HCT116 (cell line): ENCODE results near the gene NELFB. TPM values are rescaled to one million over a fixed set of nuclear protein-coding genes. Genes with fewer than 3 reads are reported as not detected.

Source experiments
- ATAC-seq: fragments of 200-7000 bp; cut with Tn5 transposase; 2 replicates; pipeline ENCODE4 v1.9.1; 2020; ENCODE audit warnings: mild to moderate bottlenecking, moderate library complexity
- BruUV-seq: library from RNA; stranded (reverse); fragments of 400-500 nt; replicated peaks from 2 replicates; lab custom pipeline; 2021; lab: Mats Ljungman, UMichigan
- CTCF ChIA-PET: fragments of 300-600 bp; sonication (Branson Sonifier 250); formaldehyde crosslinking; loops from one replicate; lab custom pipeline; 2021; ENCODE audit warnings: antibody characterized with exemption; lab: Charles Lee
- POLR2A ChIA-PET: fragments of 300-600, 350-600 bp; sonication (Branson Sonifier 250); formaldehyde crosslinking; loops from one replicate; lab custom pipeline; 2021; ENCODE audit warnings: antibody characterized with exemption; lab: Charles Lee
- RAD21 ChIA-PET, 2 experiments: fragments of 300-600 bp; sonication (Branson Sonifier 250); formaldehyde crosslinking; loops; one replicate each; lab custom pipeline; 2023; ENCODE audit warnings: low total read pairs in 2 of 2; ENCODE audit not compliant: uncharacterized antibody in 2 of 2, unreplicated experiment in 2 of 2, low non-redundant PET in 1 of 2; lab: Charles Lee
- DNase-seq: peaks from one replicate; pipeline ENCODE4 v3.0.0-alpha.2; 2010; ENCODE audit warnings: low read depth, low spot score
- H2AFZ ChIP-seq: fragments of 200-600 bp; shearing (Covaris generic), sonication (generic); 2 replicates; pipeline ENCODE4 v1.6.1; 2017; ENCODE audit warnings: low read depth, mixed run types, mixed read lengths, antibody characterized with exemption, low read length; ENCODE audit not compliant: poor library complexity, severe bottlenecking
- H3K27ac ChIP-seq: 2 replicates; pipeline ENCODE4 v1.5.1; 2012; ENCODE audit warnings: low read depth, low read length
- H3K27me3 ChIP-seq: fragments of 200-600 bp; sonication (generic); 2 replicates; pipeline ENCODE4 v1.6.1; 2016; ENCODE audit warnings: mixed run types, low read length, mixed read lengths; ENCODE audit not compliant: insufficient read depth
- H3K36me3 ChIP-seq, 2 experiments: fragments of 200-500 bp in 1 of 2; fragments of 200-600 bp in 1 of 2; sonication (Bioruptor generic) in 1 of 2; sonication (generic) in 1 of 2; 2 replicates each; pipeline versions ENCODE4 v1.5.1 to v1.6.1; 2014 to 2016; ENCODE audit warnings: low read length in 2 of 2, inconsistent platforms in 1 of 2, mixed read lengths in 1 of 2, mixed run types in 1 of 2; ENCODE audit not compliant: insufficient read depth in 2 of 2, control insufficient read depth in 1 of 2
- H3K4me1 ChIP-seq, 2 experiments: fragments of 200-600 bp in 1 of 2; sonication (generic) in 1 of 2; 2 replicates each; pipeline versions ENCODE4 v1.5.1 to v1.6.1; 2012 to 2017; ENCODE audit warnings: low read length in 2 of 2, inconsistent platforms in 1 of 2, mild to moderate bottlenecking in 1 of 2, mixed read lengths in 1 of 2, mixed run types in 1 of 2, moderate library complexity in 1 of 2; ENCODE audit not compliant: insufficient read depth in 2 of 2, control insufficient read depth in 1 of 2
- H3K4me2 ChIP-seq: fragments of 200-600 bp; sonication (generic); 2 replicates; pipeline ENCODE4 v1.6.1; 2017; ENCODE audit warnings: mixed run types, low read length, mixed read lengths
- H3K4me3 ChIP-seq, 2 experiments: fragments of 200-600 bp in 1 of 2; sonication (generic) in 1 of 2; replicated peaks in 1 of 2; 2 replicates each; pipeline ENCODE4 v1.5.1; 2011 to 2016; ENCODE audit warnings: low read length in 2 of 2, control low read depth in 1 of 2, low read depth in 1 of 2, mild to moderate bottlenecking in 1 of 2, mixed read lengths in 1 of 2, mixed run types in 1 of 2
- H3K79me2 ChIP-seq: fragments of 200-600 bp; sonication (generic); 2 replicates; pipeline ENCODE4 v1.6.1; 2017; ENCODE audit warnings: mild to moderate bottlenecking, mixed run types, low read length, moderate library complexity, mixed read lengths; ENCODE audit not compliant: insufficient read depth
- H3K9ac ChIP-seq: fragments of 200-600 bp; sonication (generic); 2 replicates; pipeline ENCODE4 v1.6.1; 2016; ENCODE audit warnings: low read length, mixed read lengths
- H3K9me2 ChIP-seq: fragments of 200-600 bp; sonication (generic), shearing (Covaris generic); 2 replicates; pipeline ENCODE4 v1.6.1; 2017; ENCODE audit warnings: mixed run types, mild to moderate bottlenecking, moderate library complexity; ENCODE audit not compliant: insufficient read depth
- H3K9me3 ChIP-seq, 2 experiments: fragments of 200-500 bp in 1 of 2; fragments of 200-600 bp in 1 of 2; sonication (Bioruptor generic) in 1 of 2; sonication (generic) in 1 of 2; 2 replicates each; pipeline ENCODE4 v1.6.1; 2014 to 2017; ENCODE audit warnings: low read length in 2 of 2, mixed read lengths in 2 of 2, inconsistent platforms in 1 of 2, low read depth in 1 of 2, mild to moderate bottlenecking in 1 of 2, mixed run types in 1 of 2, moderate library complexity in 1 of 2; ENCODE audit not compliant: control insufficient read depth in 1 of 2, insufficient read depth in 1 of 2
- H4K20me1 ChIP-seq: fragments of 200-600 bp; sonication (generic), shearing (Covaris generic); 2 replicates; pipeline ENCODE4 v1.6.1; 2017; ENCODE audit warnings: mixed run types, mild to moderate bottlenecking, moderate library complexity; ENCODE audit not compliant: insufficient read depth
- CTCF ChIP-seq, 3 experiments: fragments of 200-600 bp in 1 of 3; sonication (generic) in 1 of 3; IDR thresholded peaks in 2 of 3; conservative IDR thresholded peaks in 1 of 3; 2 replicates each; pipeline ENCODE4 v1.5.1; 2012 to 2017; ENCODE audit warnings: low read depth in 2 of 3, low read length in 2 of 3, antibody characterized with exemption in 1 of 3, borderline replicate concordance in 1 of 3, control low read depth in 1 of 3, mild to moderate bottlenecking in 1 of 3, mixed read lengths in 1 of 3, mixed run types in 1 of 3, moderate library complexity in 1 of 3; ENCODE audit not compliant: insufficient read depth in 1 of 3
- EZH2 ChIP-seq: fragments of 200-600 bp; sonication (generic); IDR thresholded peaks from 2 replicates; pipeline ENCODE4 v1.6.1; 2017; ENCODE audit warnings: antibody characterized with exemption, mixed run types
- EZH2phosphoT487 ChIP-seq: fragments of 200-600 bp; IDR thresholded peaks from 2 replicates; pipeline ENCODE4 v1.6.1; 2018; ENCODE audit warnings: antibody characterized with exemption, borderline replicate concordance
- JUND ChIP-seq: IDR thresholded peaks from 2 replicates; pipeline ENCODE4 v1.6.1; 2012
- MAX ChIP-seq: IDR thresholded peaks from 2 replicates; pipeline ENCODE4 v1.6.1; 2012
- RAD21 ChIP-seq: IDR thresholded peaks from 2 replicates; pipeline ENCODE4 v1.6.1; 2012; ENCODE audit warnings: low read depth, mild to moderate bottlenecking
- REST ChIP-seq: IDR thresholded peaks from 2 replicates; pipeline ENCODE4 v1.6.1; 2012; ENCODE audit warnings: low read depth
- SIN3A ChIP-seq: IDR thresholded peaks from 2 replicates; pipeline ENCODE4 v1.6.1; 2012; ENCODE audit warnings: low read depth
- SP1 ChIP-seq: IDR thresholded peaks from 2 replicates; pipeline ENCODE4 v1.6.1; 2012; ENCODE audit warnings: low read depth
- ZBTB33 ChIP-seq: IDR thresholded peaks from 2 replicates; pipeline ENCODE4 v1.6.1; 2011; ENCODE audit warnings: mild to moderate bottlenecking, low read length, moderate library complexity; ENCODE audit not compliant: insufficient replicate concordance; ENCODE audit errors: extremely low read depth
- ZFX ChIP-seq: fragments of 450-650 bp; IDR thresholded peaks from 2 replicates; pipeline ENCODE4 v1.6.1; 2017
- ZNF274 ChIP-seq: fragments of 200-500 bp; sonication (Bioruptor generic); IDR thresholded peaks from 2 replicates; pipeline ENCODE4 v1.6.1; 2014; ENCODE audit warnings: mild to moderate bottlenecking, low read depth, low read length, inconsistent platforms
- intact Hi-C: fragments of 100-400 bp; cut with micrococcal nuclease; formaldehyde crosslinking; loops from 2 replicates; pipeline ENCODE4 v1.10.0; 2022
- total RNA-seq: library from RNA; stranded (reverse); gene quantifications from one replicate; pipeline ENCODE4 v1.2.1, GENCODE V29; 2021; ENCODE audit not compliant: unreplicated experiment

The NELFB gene
- total RNA-seq, 1 experiment from 2014 or later: 86.4 TPM

GRCh38 chr9:137308057-137308619 is 53.0 kb downstream of the NELFB start:
- BruUV-seq: no TSS peak
- Histone ChIP-seq H3K27ac (no peak overlapping the region), H3K4me1 (peaks cover 24 to 56% of the 10 kb centered on the region in 2 experiments), H3K27me3 (no peaks in the 10 kb centered on the region), H3K36me3 (no peaks in the 10 kb centered on the region), H3K4me3 (no peak overlapping the region), H2AFZ (no peak overlapping the region), H3K4me2 (no peak overlapping the region), H3K9me3 (no peaks in the 10 kb centered on the region), H3K79me2 (no peaks in the 10 kb centered on the region), H3K9me2 (no peaks in the 10 kb centered on the region), H4K20me1 (no peaks in the 10 kb centered on the region), H3K9ac (no peak overlapping the region)
- CTCF ChIA-PET: no interaction called here
- no peak for DNase-seq
- ATAC-seq: no peak
- intact Hi-C loops: no loop called here
- no peak for TF ChIP-seq REST
- TF ChIP-seq SP1: no peak
- no peak for TF ChIP-seq EZH2phosphoT487
- TF ChIP-seq EZH2: no peak
- no peak for TF ChIP-seq ZFX
- TF ChIP-seq CTCF (IDR thresholded peaks at IDR 0.05 in 2 of 3, conservative IDR thresholded peaks at IDR 0.05 in 1 of 3; ENCODE audit: borderline replicate concordance in 1 of 3, insufficient read depth in 1 of 3, low read depth in 2 of 3, low read length in 2 of 3): no peak
- no peak for TF ChIP-seq JUND
- no peak for TF ChIP-seq RAD21
- no peak for TF ChIP-seq SIN3A
- no peak for TF ChIP-seq MAX
- no peak for TF ChIP-seq ZNF274
- TF ChIP-seq ZBTB33: no peak
- POLR2A ChIA-PET: interaction anchor here (1.4 kb wide), 1 partner anchor 8 kb away, joined by 3 read pairs; no protein-coding TSS in a partner anchor
- RAD21 ChIA-PET: no interaction called here
